GM21367 (cell line): ENCODE results near the gene PRRT2.
A peak's percentile ranks its signal among the peaks of the same experiment; 100 is the strongest.
"Not testable (repeated sequence)": the region's sequence is repeated elsewhere in the genome, so short reads cannot be mapped to it uniquely, and the experiment has no call there.

Experiments
- ATAC-seq: cut with Tn5 transposase; IDR thresholded peaks from one replicate; pipeline ENCODE4 v1.9.1; 2021; ENCODE audit not compliant: unreplicated experiment

The PRRT2 gene

GRCh38 chr16:29811896-29812665 is at the start of gene PRRT2:
Gene PRRT2, plus strand, starts transcription at chr16:29812193. Its CDS starts 862 bp downstream, at chr16:29813055.
- ATAC-seq = no peak

- no peak for ATAC-seq
These were observed 48.7 kb upstream of the PRRT2 start for GRCh38 chr16:29763326-29763725.

GRCh38 chr16:29765167-29766032 is 46.6 kb upstream of the PRRT2 start:
- ATAC-seq = no peak

- ATAC-seq = no peak
These were observed 45.4 kb upstream of the PRRT2 start for GRCh38 chr16:29766571-29766970.

- ATAC-seq = no peak
These were observed 44.9 kb upstream of the PRRT2 start for GRCh38 chr16:29767062-29767461.

GRCh38 chr16:29769507-29769906 is 42.5 kb upstream of the PRRT2 start:
- no peak for ATAC-seq

GRCh38 chr16:29770250-29770929 is 41.6 kb upstream of the PRRT2 start:
- ATAC-seq = no peak

GRCh38 chr16:29772330-29772729 is 39.7 kb upstream of the PRRT2 start:
- ATAC-seq = not testable (repeated sequence)

- no peak for ATAC-seq
These were observed 37.3 kb upstream of the PRRT2 start for GRCh38 chr16:29774730-29775129.

- ATAC-seq = no peak
These were observed 36.1 kb upstream of the PRRT2 start for GRCh38 chr16:29775742-29776408.

- no peak for ATAC-seq
These were observed 34.2 kb upstream of the PRRT2 start, which contains the start of gene ZG16 for GRCh38 chr16:29777576-29778350. Gene ZG16, plus strand, starts transcription at chr16:29778256. Its CDS starts 1,011 bp downstream, at chr16:29779267.

GRCh38 chr16:29779474-29779873 is 32.5 kb upstream of the PRRT2 start:
- no peak for ATAC-seq

- not testable (repeated sequence) for ATAC-seq
These were observed 28.7 kb upstream of the PRRT2 start for GRCh38 chr16:29783094-29783953.

GRCh38 chr16:29784157-29784556 is 27.8 kb upstream of the PRRT2 start:
- ATAC-seq = no peak

- ATAC-seq = no peak
These were observed 27.0 kb upstream of the PRRT2 start for GRCh38 chr16:29784901-29785500.

GRCh38 chr16:29787155-29787554 is 24.8 kb upstream of the PRRT2 start:
- not testable (repeated sequence) for ATAC-seq

GRCh38 chr16:29789775-29790182 is 22.2 kb upstream of the PRRT2 start:
- ATAC-seq = no peak

GRCh38 chr16:29790183-29790948 is 21.6 kb upstream of the PRRT2 start, which contains the start of gene KIF22:
Gene KIF22, plus strand, starts transcription at chr16:29790751. Its CDS starts 9 bp downstream, at chr16:29790760.
- ATAC-seq = peak; percentile 81
